CD8-positive, alpha-beta memory T cell (primary cell): Measurements from ENCODE around the gene MYH9. TPM values are rescaled to one million over a fixed set of nuclear protein-coding genes. Genes with fewer than 3 reads are reported as not detected.

Experiments
- CTCF ChIA-PET: fragments of 350-600 bp; sonication (Branson Sonifier 250); formaldehyde crosslinking; loops from one replicate; lab custom pipeline; 2021; ENCODE audit warnings: antibody characterized with exemption; lab: Charles Lee
- POLR2A ChIA-PET: fragments of 350-600 bp; sonication (Branson Sonifier 250); formaldehyde crosslinking; loops from one replicate; lab custom pipeline; 2021; ENCODE audit warnings: antibody characterized with exemption; lab: Charles Lee
- DNase-seq, 5 donors: peaks; one replicate each; pipeline versions ENCODE4 v3.0.0 to v3.0.0-alpha.2; 2020 to 2022; ENCODE audit warnings: mixed read lengths in 1 of 5
- H3K27ac ChIP-seq: one replicate; pipeline ENCODE4 v1.7.0; 2013; ENCODE audit warnings: low read depth, mild to moderate bottlenecking, low read length, moderate library complexity
- H3K27me3 ChIP-seq: 2 replicates; pipeline ENCODE4 v1.7.0; 2013; ENCODE audit warnings: low read length, mild to moderate bottlenecking; ENCODE audit not compliant: insufficient read depth, poor library complexity, severe bottlenecking
- H3K36me3 ChIP-seq: 2 replicates; pipeline ENCODE4 v1.7.0; 2013; ENCODE audit warnings: mild to moderate bottlenecking, low read length, moderate library complexity; ENCODE audit not compliant: insufficient read depth
- H3K4me1 ChIP-seq: 2 replicates; pipeline ENCODE4 v1.7.0; 2013; ENCODE audit warnings: mild to moderate bottlenecking, low read length, moderate library complexity; ENCODE audit not compliant: insufficient read depth
- H3K4me3 ChIP-seq: 2 replicates; pipeline ENCODE4 v1.7.0; 2013; ENCODE audit warnings: mild to moderate bottlenecking, low read length
- H3K9me3 ChIP-seq: 2 replicates; pipeline ENCODE4 v1.7.0; 2013; ENCODE audit warnings: mild to moderate bottlenecking, low read length
- H3K27ac Mint-ChIP-seq, 8 donors: one replicate each; pipeline ENCODE4 v1.8.0; 2020 to 2021; ENCODE audit warnings: mixed read lengths in 8 of 8, mild to moderate bottlenecking in 6 of 8, inconsistent platforms in 3 of 8, moderate library complexity in 3 of 8
- H3K27me3 Mint-ChIP-seq, 2 donors: one replicate each; pipeline ENCODE4 v1.8.0; 2020 to 2021; ENCODE audit warnings: mixed read lengths in 2 of 2, mild to moderate bottlenecking in 1 of 2, moderate library complexity in 1 of 2
- H3K36me3 Mint-ChIP-seq, 3 donors: one replicate each; pipeline ENCODE4 v1.8.0; 2020 to 2021; ENCODE audit warnings: mixed read lengths in 3 of 3, inconsistent platforms in 1 of 3, mild to moderate bottlenecking in 1 of 3
- H3K4me1 Mint-ChIP-seq, 3 donors: one replicate each; pipeline ENCODE4 v1.8.0; 2020 to 2021; ENCODE audit warnings: mixed read lengths in 3 of 3, inconsistent platforms in 1 of 3, mild to moderate bottlenecking in 1 of 3
- H3K4me3 Mint-ChIP-seq, 7 donors: one replicate each; pipeline ENCODE4 v1.8.0; 2020 to 2021; ENCODE audit warnings: mixed read lengths in 7 of 7, mild to moderate bottlenecking in 6 of 7, moderate library complexity in 4 of 7, inconsistent platforms in 2 of 7
- H3K9me3 Mint-ChIP-seq, 5 donors: one replicate each; pipeline ENCODE4 v1.8.0; 2020 to 2022; ENCODE audit warnings: mixed read lengths in 5 of 5, mild to moderate bottlenecking in 3 of 5, moderate library complexity in 2 of 5, inconsistent platforms in 1 of 5
- polyA plus RNA-seq: library from polyadenylated mRNA; unstranded; fragments of 300-500 nt; fragmentation: Illumina TruSeq; gene quantifications from one replicate; pipeline ENCODE4 v1.2.3, GENCODE V29; 2021
- total RNA-seq, 2 experiments: library from RNA; stranded (reverse); gene quantifications; one replicate each; pipeline ENCODE4 v1.2.3, GENCODE V29; 2021

MYH9 gene
- total and polyA plus RNA-seq, 3 experiments from 2014 or later, result 425 to 684 (median 680) TPM

DNA sequence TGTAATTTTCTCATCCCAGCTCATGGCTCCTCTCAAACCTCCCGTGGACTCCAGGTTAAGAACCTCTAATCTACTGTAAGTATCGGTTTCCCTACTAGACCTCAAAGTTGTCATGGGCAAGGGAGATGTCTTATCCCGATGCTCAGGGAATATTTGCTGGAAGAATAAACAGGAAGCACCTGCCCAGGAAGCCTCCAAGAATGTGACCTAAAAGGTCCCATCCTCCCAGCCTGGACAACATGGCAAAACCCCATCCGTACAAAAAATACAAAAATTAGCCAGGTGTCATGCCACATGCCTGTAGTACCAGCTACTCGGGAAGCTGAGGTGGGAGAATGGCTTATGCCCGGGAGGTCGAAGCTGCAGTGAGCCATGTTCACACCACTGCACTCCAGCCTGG is 72.4 kb downstream of the MYH9 start:
- Histone ChIP-seq H3K4me3 (no peak overlapping the region), H3K27me3 (no peaks in the 10 kb centered on the region), H3K36me3 (peaks cover 89% of the 10 kb centered on the region), H3K27ac (no peak overlapping the region), H3K9me3 (no peaks in the 10 kb centered on the region), H3K4me1 (no peaks in the 10 kb centered on the region)
- Mint-ChIP-seq H3K36me3 (peaks cover 6 to 93% (median 26%) of the 10 kb centered on the region in 3 donors), H3K27me3 (peaks cover 0 to 2% of the 10 kb centered on the region in 2 donors), H3K4me1 (peaks cover 0 to 3% (median 3%) of the 10 kb centered on the region in 3 donors), H3K27ac (peak overlapping the region in 4 of 8 donors; percentile 24 to 46 (median 41)), H3K4me3 (no peak overlapping the region), H3K9me3 (no peaks in the 10 kb centered on the region)
- DNase-seq, result no peak
- POLR2A ChIA-PET, result interaction anchor here (0.6 to 0.7 kb wide), 2 partner anchors 9 to 149 kb away, joined by 3 read pairs; no protein-coding TSS in a partner anchor
- CTCF ChIA-PET, result interaction anchor here (0.9 to 6.1 kb wide), 5 partner anchors 10 to 155 kb away, joined by 3 to 34 read pairs (median 3); no protein-coding TSS in a partner anchor

DNA sequence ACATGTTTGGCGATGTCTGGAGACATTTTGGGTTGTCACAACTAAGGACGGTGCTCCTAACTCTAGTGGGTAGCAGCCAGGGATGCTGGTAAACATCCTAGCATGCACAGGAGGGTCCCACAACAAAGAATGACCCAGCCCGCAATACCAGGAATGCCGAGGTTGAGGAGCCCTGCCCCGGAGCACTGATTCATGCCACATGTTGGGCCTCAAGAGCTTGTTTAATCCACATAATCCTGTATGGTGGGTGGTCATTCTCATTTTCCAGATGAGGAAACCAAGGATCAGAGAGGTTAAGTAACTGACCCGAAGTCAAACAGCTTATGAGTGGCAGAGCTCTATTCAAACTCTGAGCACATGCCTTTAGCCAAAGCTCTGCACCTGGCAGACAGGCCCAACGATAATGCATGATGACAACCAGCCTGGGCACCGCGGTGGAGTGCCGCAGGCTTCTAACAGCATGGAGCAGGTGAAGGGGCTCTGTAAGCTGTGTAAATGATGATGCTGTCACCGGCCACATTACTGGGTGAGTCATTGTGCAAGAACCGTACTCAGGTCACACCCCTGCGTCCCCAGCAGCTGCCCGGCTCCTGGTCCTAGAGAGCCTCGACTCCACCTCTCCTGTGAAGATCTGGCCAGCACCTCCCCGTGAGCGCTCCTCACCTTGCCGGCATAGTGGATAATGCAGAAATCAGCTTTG is 76.2 kb downstream of the MYH9 start:
- H3K27ac Mint-ChIP-seq, result peak overlapping the region in 3 of 8 donors; percentile 38 to 73 (median 60)

DNA sequence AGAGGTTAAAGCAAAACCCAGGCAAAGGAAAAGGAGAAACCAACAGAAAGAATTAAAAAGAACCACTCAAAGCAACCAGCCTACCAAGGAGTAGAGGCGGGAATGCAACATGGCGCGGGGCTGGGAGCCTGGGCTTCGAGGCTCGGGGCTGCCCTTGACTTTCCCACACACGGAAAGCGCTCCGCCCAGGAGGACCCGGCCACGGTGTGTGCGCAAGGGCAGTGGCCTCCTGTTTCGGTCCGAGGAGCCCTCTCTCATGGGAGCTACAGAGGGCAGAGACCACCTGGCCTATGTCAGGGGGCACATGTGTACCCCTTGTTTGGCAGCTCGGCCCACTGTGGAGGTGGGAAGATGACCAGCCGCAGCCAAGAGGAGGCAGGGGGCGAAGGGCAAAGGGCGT is 78.9 kb downstream of the MYH9 start:
- ChIA-PET CTCF (interaction anchor here (2.5 kb wide), 1 partner anchor 177 kb away, joined by 7 read pairs; no protein-coding TSS in a partner anchor), POLR2A (no interaction called here)
- H3K4me1 ChIP-seq, result no peaks in the 10 kb centered on the region
- Mint-ChIP-seq H3K4me3 (no peak overlapping the region), H3K9me3 (no peaks in the 10 kb centered on the region), H3K36me3 (peaks cover 0 to 92% (median 11%) of the 10 kb centered on the region in 3 donors), H3K27me3 (peaks cover 0 to 2% of the 10 kb centered on the region in 2 donors), H3K4me1 (peaks cover 0 to 7% (median 3%) of the 10 kb centered on the region in 3 donors), H3K27ac (peak overlapping the region in 4 of 8 donors; percentile 24 to 90 (median 53))
- H3K27ac ChIP-seq, result no peak overlapping the region
- peaks cover 86% of the 10 kb centered on the region for H3K36me3 ChIP-seq
- no peak for DNase-seq
- no peaks in the 10 kb centered on the region for H3K27me3 ChIP-seq
- H3K9me3 ChIP-seq, result no peaks in the 10 kb centered on the region
- H3K4me3 ChIP-seq, result no peak overlapping the region

More for the DNA sequence above, 76.2 kb downstream of the MYH9 start:
- DNase-seq, result no peak
- H3K9me3 Mint-ChIP-seq, result no peaks in the 10 kb centered on the region
- Histone ChIP-seq H3K4me3 (no peak overlapping the region), H3K27ac (no peak overlapping the region), H3K36me3 (peaks cover 80% of the 10 kb centered on the region), H3K9me3 (no peaks in the 10 kb centered on the region), H3K27me3 (no peaks in the 10 kb centered on the region), H3K4me1 (no peaks in the 10 kb centered on the region)
- peaks cover under 1 to 88% (median 12%) of the 10 kb centered on the region in 3 donors for H3K36me3 Mint-ChIP-seq
- H3K4me3 Mint-ChIP-seq, result no peak overlapping the region
- POLR2A ChIA-PET, result interaction anchor here (0.6 to 1.5 kb wide), 4 partner anchors 18 to 94 kb away, joined by 3 to 8 read pairs (median 4); no protein-coding TSS in a partner anchor
- peaks cover 0 to 2% of the 10 kb centered on the region in 2 donors for H3K27me3 Mint-ChIP-seq
- peaks cover 3 to 7% (median 5%) of the 10 kb centered on the region in 3 donors for H3K4me1 Mint-ChIP-seq
- CTCF ChIA-PET, result interaction anchor here (1.3 to 6.1 kb wide), 5 partner anchors 11 to 159 kb away, joined by 3 to 34 read pairs (median 11); no protein-coding TSS in a partner anchor

DNA sequence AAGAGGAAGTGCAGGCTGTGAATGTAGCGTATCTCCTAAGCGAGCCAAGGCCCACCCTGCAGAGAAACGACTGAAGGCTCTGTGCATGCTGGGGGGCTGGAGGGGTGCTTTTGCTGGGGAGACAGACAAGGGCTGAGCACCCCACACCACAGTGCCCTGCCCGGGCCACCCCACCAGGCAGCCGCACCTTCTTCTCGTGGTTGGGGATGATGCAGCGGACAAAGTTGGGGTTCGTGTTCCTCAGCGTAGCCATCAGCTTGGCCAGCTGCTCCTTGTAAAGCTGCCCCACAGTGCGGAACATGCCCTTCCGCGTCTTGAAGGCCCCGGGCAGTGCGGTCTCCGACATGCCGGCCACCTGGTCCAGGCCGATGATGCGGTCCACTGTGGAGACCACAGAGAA is 81.5 kb downstream of the MYH9 start:
- Histone ChIP-seq H3K27ac (no peak overlapping the region), H3K4me3 (no peak overlapping the region), H3K4me1 (peaks cover 8% of the 10 kb centered on the region), H3K27me3 (no peaks in the 10 kb centered on the region), H3K36me3 (peaks cover 89% of the 10 kb centered on the region), H3K9me3 (no peaks in the 10 kb centered on the region)
- ChIA-PET CTCF (interaction anchor here (1.4 kb wide), 1 partner anchor 164 kb away, joined by 4 read pairs; no protein-coding TSS in a partner anchor), POLR2A (interaction anchor here (1.7 kb wide), 1 partner anchor 25 kb away, joined by 4 read pairs; no protein-coding TSS in a partner anchor)
- no peak for DNase-seq
- Mint-ChIP-seq H3K27ac (peak overlapping the region in 1 of 8 donors; percentile 57), H3K4me1 (peaks cover 8 to 16% (median 10%) of the 10 kb centered on the region in 3 donors), H3K36me3 (peaks cover under 1 to 92% (median 14%) of the 10 kb centered on the region in 3 donors), H3K27me3 (peaks cover 0 to 1% of the 10 kb centered on the region in 2 donors), H3K4me3 (peak overlapping the region in 1 of 7 donors; percentile 54), H3K9me3 (no peaks in the 10 kb centered on the region)

DNA sequence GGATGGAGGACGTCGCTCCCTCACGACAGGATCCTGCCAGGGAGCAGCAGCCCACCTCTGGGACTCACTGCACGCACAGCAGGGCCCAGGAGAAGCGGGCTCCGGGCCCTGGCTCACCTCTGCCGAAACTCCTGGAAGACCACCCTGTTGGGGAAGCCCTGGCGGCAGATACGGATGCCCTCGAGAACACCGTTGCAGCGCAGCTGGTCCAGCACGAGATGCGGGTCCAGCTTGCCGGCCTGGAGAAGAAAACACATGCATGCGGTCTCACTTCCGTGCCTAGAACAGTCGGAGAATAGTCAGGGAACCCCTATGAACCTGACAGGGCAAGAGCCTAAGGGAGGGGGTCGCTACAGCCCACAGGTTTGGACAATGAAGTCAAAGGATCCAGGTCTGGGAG is 82.0 kb downstream of the MYH9 start:
- H3K36me3 Mint-ChIP-seq, result peaks cover 4 to 92% (median 15%) of the 10 kb centered on the region in 3 donors
- ChIA-PET CTCF (interaction anchor here (1.2 to 1.8 kb wide), 2 partner anchors 10 to 164 kb away, joined by 3 to 7 read pairs; no protein-coding TSS in a partner anchor), POLR2A (no interaction called here)
- peaks cover 0 to 3% of the 10 kb centered on the region in 2 donors for H3K27me3 Mint-ChIP-seq
- peak overlapping the region in 3 of 8 donors; percentile 36 to 57 (median 37) for H3K27ac Mint-ChIP-seq
- Histone ChIP-seq H3K4me3 (no peak overlapping the region), H3K36me3 (peaks cover 89% of the 10 kb centered on the region), H3K27ac (no peak overlapping the region), H3K9me3 (no peaks in the 10 kb centered on the region), H3K4me1 (peaks cover 10% of the 10 kb centered on the region), H3K27me3 (no peaks in the 10 kb centered on the region)
- no peak for DNase-seq
- peak overlapping the region in 1 of 7 donors; percentile 27 for H3K4me3 Mint-ChIP-seq
- H3K4me1 Mint-ChIP-seq, result peaks cover 10 to 18% (median 13%) of the 10 kb centered on the region in 3 donors
- H3K9me3 Mint-ChIP-seq, result no peaks in the 10 kb centered on the region

DNA sequence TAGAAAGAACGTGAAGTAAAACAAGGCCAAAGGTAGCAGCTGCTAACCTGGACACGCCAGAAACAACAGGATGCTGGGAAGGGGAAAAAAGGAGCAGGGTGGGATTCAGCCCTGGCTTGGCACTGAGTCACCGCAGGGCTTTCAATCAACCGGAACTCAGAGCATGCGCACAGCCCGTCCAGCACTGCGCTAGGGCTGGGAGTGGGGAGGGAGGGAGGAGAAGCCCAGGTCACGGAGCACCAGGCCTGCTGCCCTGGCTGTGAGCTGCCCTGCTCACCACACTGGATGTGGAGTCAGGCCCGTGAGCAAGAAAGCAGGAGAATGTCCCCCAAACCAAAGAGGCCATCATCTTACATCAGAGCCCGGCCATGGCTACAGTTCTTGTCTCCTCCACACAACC is 83.3 kb downstream of the MYH9 start:
- CTCF ChIA-PET, result interaction anchor here (1.1 to 1.8 kb wide), 3 partner anchors 18 to 166 kb away, joined by 3 to 7 read pairs (median 3); no protein-coding TSS in a partner anchor
- Mint-ChIP-seq H3K27me3 (peaks cover 0 to 3% of the 10 kb centered on the region in 2 donors), H3K9me3 (no peaks in the 10 kb centered on the region), H3K4me1 (peaks cover 10 to 18% (median 14%) of the 10 kb centered on the region in 3 donors), H3K36me3 (peaks cover 4 to 95% (median 16%) of the 10 kb centered on the region in 3 donors), H3K27ac (peak overlapping the region in 3 of 8 donors; percentile 43 to 66 (median 45)), H3K4me3 (no peak overlapping the region)
- no peak overlapping the region for H3K4me3 ChIP-seq
- H3K36me3 ChIP-seq, result peaks cover 94% of the 10 kb centered on the region
- no peaks in the 10 kb centered on the region for H3K9me3 ChIP-seq
- H3K4me1 ChIP-seq, result peaks cover 10% of the 10 kb centered on the region
- no peak for DNase-seq
- POLR2A ChIA-PET, result no interaction called here
- no peaks in the 10 kb centered on the region for H3K27me3 ChIP-seq
- no peak overlapping the region for H3K27ac ChIP-seq

DNA sequence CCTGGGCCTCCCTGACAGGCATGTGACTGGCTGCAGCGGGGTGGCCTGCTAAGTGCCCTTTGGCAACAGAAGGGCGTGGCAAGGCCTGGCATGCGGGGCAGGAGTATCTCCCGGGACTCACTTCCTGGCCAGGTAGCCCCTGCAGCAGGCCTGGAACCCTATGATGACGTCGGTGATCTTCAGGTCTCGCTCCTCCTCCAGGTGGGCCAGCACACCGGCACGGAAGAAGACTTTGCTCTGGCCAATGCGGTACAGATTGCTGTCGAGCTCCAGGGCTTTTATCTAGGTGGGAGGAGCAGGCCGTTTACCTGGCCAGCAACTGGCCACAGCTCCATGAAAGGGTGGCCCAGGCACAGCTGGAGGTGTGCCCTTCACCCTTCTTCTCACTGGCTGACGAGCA is 83.9 kb downstream of the MYH9 start:
- Mint-ChIP-seq H3K27me3 (peaks cover 0 to 3% of the 10 kb centered on the region in 2 donors), H3K4me3 (peak overlapping the region in 1 of 7 donors; percentile 16), H3K9me3 (no peaks in the 10 kb centered on the region), H3K36me3 (peaks cover 4 to 95% (median 18%) of the 10 kb centered on the region in 3 donors), H3K27ac (peak overlapping the region in 4 of 8 donors; percentile 32 to 59 (median 48)), H3K4me1 (peaks cover 10 to 18% (median 14%) of the 10 kb centered on the region in 3 donors)
- Histone ChIP-seq H3K36me3 (peaks cover 94% of the 10 kb centered on the region), H3K27ac (no peak overlapping the region), H3K9me3 (no peaks in the 10 kb centered on the region), H3K4me1 (peaks cover 10% of the 10 kb centered on the region), H3K4me3 (no peak overlapping the region), H3K27me3 (no peaks in the 10 kb centered on the region)
- CTCF ChIA-PET, result interaction anchor here (1.3 to 1.8 kb wide), 2 partner anchors 31 to 166 kb away, joined by 3 to 7 read pairs; no protein-coding TSS in a partner anchor
- DNase-seq, result no peak
- POLR2A ChIA-PET, result interaction anchor here (0.6 kb wide), 1 partner anchor 49 kb away, joined by 3 read pairs; no protein-coding TSS in a partner anchor
